Stimulated activated CD8-positive, alpha-beta memory T cell treated with anti-CD3 and anti-CD28 coated beads, Interleukin-4, amount 100 ng/mL, for 24 hours (primary cell): ENCODE measurements around the gene ZFP64.

Experiments used
- DNase-seq: peaks from one replicate; pipeline ENCODE4 v3.0.0-alpha.2; 2020; ENCODE audit warnings: low read depth

Gene ZFP64

GRCh38 chr20:52104546-52105441 lies 86.8 kb downstream of the ZFP64 start:
- no peak for DNase-seq

GRCh38 chr20:52103913-52104545 lies 87.5 kb downstream of the ZFP64 start:
- DNase-seq, result no peak

GRCh38 chr20:52103335-52103912 lies 88.2 kb downstream of the ZFP64 start:
- no peak for DNase-seq

DNA sequence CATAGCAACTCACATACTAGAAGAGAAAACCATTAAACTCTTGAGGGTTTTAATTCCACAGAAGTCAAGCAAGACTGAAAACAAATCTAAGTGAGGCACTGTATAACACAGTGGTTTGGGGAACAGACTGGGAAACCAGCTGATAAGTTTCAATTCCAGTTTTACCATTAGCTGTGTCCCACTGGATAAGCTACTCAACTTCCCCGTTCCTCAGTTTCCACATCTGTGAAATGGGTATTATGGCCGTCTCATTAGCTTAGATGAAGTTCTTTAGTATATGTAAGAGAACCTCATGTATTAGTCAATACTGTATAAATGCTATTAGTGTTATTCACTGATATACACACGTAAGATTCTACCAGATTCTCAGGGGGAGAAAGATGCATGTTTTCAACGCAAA lies 89.0 kb downstream of the ZFP64 start:
- DNase-seq, result no peak

DNA sequence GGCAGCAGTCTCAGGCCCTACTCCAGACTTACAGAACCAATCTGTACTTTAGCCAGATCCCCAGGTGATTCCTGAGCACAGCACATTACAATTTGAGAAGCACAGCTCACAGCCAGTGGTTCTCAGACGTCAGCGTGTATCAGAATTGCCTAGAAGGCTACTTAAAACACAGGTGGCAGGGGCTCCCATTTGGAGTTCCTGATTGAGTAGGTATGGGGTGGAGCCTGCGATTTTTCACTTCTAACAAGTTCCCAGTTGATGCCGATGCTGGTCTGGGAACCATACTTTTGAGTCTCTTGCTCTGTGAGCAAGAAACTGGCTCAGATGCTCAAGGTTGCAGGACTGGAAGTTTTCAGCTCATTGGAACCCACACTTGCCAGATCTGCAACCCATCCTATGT lies 89.5 kb downstream of the ZFP64 start:
- no peak for DNase-seq
